ENCODE measurements around the gene QRICH2.

Gene QRICH2

GRCh38 chr17:76318586-76318985 is 10.5 kb upstream of the QRICH2 start:
- no peak for TF ChIP-seq CTCF (IDR thresholded peaks at IDR 0.05)

GRCh38 chr17:76317535-76317934 is 9.5 kb upstream of the QRICH2 start:
- TF ChIP-seq CTCF (IDR thresholded peaks at IDR 0.05), result no peak

- TF ChIP-seq CTCF (IDR thresholded peaks at IDR 0.05), result no peak
Observed at GRCh38 chr17:76314392-76315227, 6.5 kb upstream of the QRICH2 start.

GRCh38 chr17:76312735-76313134 is 4.7 kb upstream of the QRICH2 start:
- TF ChIP-seq CTCF (IDR thresholded peaks at IDR 0.05), result no peak

GRCh38 chr17:76309461-76309860 is 1.4 kb upstream of the QRICH2 start:
- no peak for TF ChIP-seq CTCF (IDR thresholded peaks at IDR 0.05)

- TF ChIP-seq CTCF (IDR thresholded peaks at IDR 0.05), result no peak
Observed at GRCh38 chr17:76307299-76307965, 644 bp downstream of the QRICH2 start.

- TF ChIP-seq CTCF (IDR thresholded peaks at IDR 0.05), result no peak
Observed at GRCh38 chr17:76304226-76305134, 3.6 kb downstream of the QRICH2 start.

All from LNCAP (cell line).